ENCODE data around the gene ILKAP.

GRCh38 chr2:238137885-238138284 lies 65.6 kb downstream of the ILKAP start:
- TF ChIP-seq CTCF (IDR thresholded peaks at IDR 0.05; ENCODE audit: borderline replicate concordance, extremely low read depth, low read length, poor library complexity, severe bottlenecking) (no peak), EZH2 (IDR thresholded peaks at IDR 0.05; ENCODE audit: borderline replicate concordance, low read depth, low read length, severe bottlenecking) (no peak)

All from DND-41 (cell line).